ENCODE results near the gene NMS.

NMS gene

GRCh38 chr2:100470182-100470581, at the start of gene NMS:
TSS of gene NMS (plus strand) at chr2:100470482. CDS start at chr2:100470489, 7 bp downstream.
- no peak for DNase-seq

GRCh38 chr2:100422320-100423055, 47.8 kb upstream of the NMS start:
- peak; percentile 18 for DNase-seq

GRCh38 chr2:100423631-100424030, 46.7 kb upstream of the NMS start:
- peak; percentile 27 for DNase-seq

GRCh38 chr2:100424277-100424875, 45.9 kb upstream of the NMS start:
- DNase-seq, result no peak

- DNase-seq, result no peak
Observed at GRCh38 chr2:100425107-100425506, 45.2 kb upstream of the NMS start.

- DNase-seq, result no peak
Observed at GRCh38 chr2:100425573-100426383, 44.5 kb upstream of the NMS start.

GRCh38 chr2:100426384-100426720, 43.9 kb upstream of the NMS start:
- no peak for DNase-seq

- no peak for DNase-seq
Observed at GRCh38 chr2:100427111-100427510, 43.2 kb upstream of the NMS start.

- DNase-seq, result peak; percentile 8
Observed at GRCh38 chr2:100427627-100428258, 42.5 kb upstream of the NMS start.

- DNase-seq, result no peak
Observed at GRCh38 chr2:100429726-100430125, 40.6 kb upstream of the NMS start.

GRCh38 chr2:100437751-100438150, 32.5 kb upstream of the NMS start:
- DNase-seq, result no peak

GRCh38 chr2:100446696-100447095, 23.6 kb upstream of the NMS start:
- DNase-seq, result no peak

GRCh38 chr2:100451092-100451491, 19.2 kb upstream of the NMS start:
- DNase-seq, result no peak

GRCh38 chr2:100451734-100452133, 18.5 kb upstream of the NMS start:
- no peak for DNase-seq

- no peak for DNase-seq
Observed at GRCh38 chr2:100453853-100454252, 16.4 kb upstream of the NMS start.

GRCh38 chr2:100456357-100456756, 13.9 kb upstream of the NMS start:
- peak; percentile 4 for DNase-seq

- DNase-seq, result no peak
Observed at GRCh38 chr2:100460904-100461530, 9.3 kb upstream of the NMS start.

- peak; percentile 23 for DNase-seq
Observed at GRCh38 chr2:100470898-100471514, 724 bp downstream of the NMS start.

GRCh38 chr2:100476606-100477005, 6.3 kb downstream of the NMS start:
- no peak for DNase-seq

GRCh38 chr2:100482741-100483140, 12.5 kb downstream of the NMS start:
- DNase-seq, result no peak

- DNase-seq, result no peak
Observed at GRCh38 chr2:100483895-100484294, 13.6 kb downstream of the NMS start.

GRCh38 chr2:100484390-100484789, 14.1 kb downstream of the NMS start:
- DNase-seq, result no peak

- no peak for DNase-seq
Observed at GRCh38 chr2:100485396-100485795, 15.1 kb downstream of the NMS start.
